NOMO-1 treated with dmso at 0.1 percent for 144 hours (cell line): ENCODE results near the gene SUDS3.
A peak's percentile ranks its signal among the peaks of the same experiment; 100 is the strongest.

ENCODE experiments used
- DNase-seq: peaks from one replicate; lab custom pipeline; 2025; ENCODE audit not compliant: unreplicated experiment; lab: John Stamatoyannopoulos, UW

SUDS3 gene

GRCh38 chr12:118356809-118357256, 19.5 kb upstream of the SUDS3 start:
- DNase-seq = peak; percentile 51

- peak; percentile 80 for DNase-seq
These were observed 18.9 kb upstream of the SUDS3 start for GRCh38 chr12:118357257-118358007.

GRCh38 chr12:118358008-118358359, 18.4 kb upstream of the SUDS3 start:
- no peak for DNase-seq

- DNase-seq = peak; percentile 38
These were observed 17.5 kb upstream of the SUDS3 start for GRCh38 chr12:118358612-118359540.

- no peak for DNase-seq
These were observed 16.8 kb upstream of the SUDS3 start for GRCh38 chr12:118359541-118359915.

- no peak for DNase-seq
These were observed 15.3 kb upstream of the SUDS3 start for GRCh38 chr12:118361092-118361404.

- DNase-seq = peak; percentile 41
These were observed 14.5 kb upstream of the SUDS3 start for GRCh38 chr12:118361889-118362288.

- no peak for DNase-seq
These were observed 7.5 kb upstream of the SUDS3 start for GRCh38 chr12:118368821-118369220.

GRCh38 chr12:118370601-118371000, 5.8 kb upstream of the SUDS3 start:
- DNase-seq = no peak

- no peak for DNase-seq
These were observed 4.8 kb upstream of the SUDS3 start for GRCh38 chr12:118371321-118372282.

- DNase-seq = peak; percentile 99
These were observed 3.5 kb upstream of the SUDS3 start, which contains the start of gene TAOK3 for GRCh38 chr12:118372541-118373495. TSS of gene TAOK3 (minus strand) at chr12:118372907. CDS start at chr12:118255567, 117,340 bp downstream.

- no peak for DNase-seq
These were observed 2.7 kb upstream of the SUDS3 start for GRCh38 chr12:118373616-118374015.

GRCh38 chr12:118374126-118374725, 2.1 kb upstream of the SUDS3 start:
- DNase-seq = no peak

GRCh38 chr12:118374909-118375308, 1.4 kb upstream of the SUDS3 start:
- no peak for DNase-seq

GRCh38 chr12:118375348-118375747, 1.0 kb upstream of the SUDS3 start:
- DNase-seq = no peak

GRCh38 chr12:118377021-118377883, 897 bp downstream of the SUDS3 start:
- DNase-seq = no peak

GRCh38 chr12:118377884-118378470, 1.6 kb downstream of the SUDS3 start:
- peak; percentile 38 for DNase-seq

- DNase-seq = no peak
These were observed 15.1 kb downstream of the SUDS3 start for GRCh38 chr12:118391424-118391823.
